HG03520 (cell line): Measurements from ENCODE around the gene CDS1.
"Not testable (repeated sequence)": the region's sequence is repeated elsewhere in the genome, so short reads cannot be mapped to it uniquely, and the experiment has no call there.

Experiments
- ATAC-seq: cut with Tn5 transposase; IDR thresholded peaks from one replicate; pipeline ENCODE4 v1.9.1; 2021; ENCODE audit warnings: mild to moderate bottlenecking, moderate library complexity; ENCODE audit not compliant: unreplicated experiment

CDS1 gene

DNA sequence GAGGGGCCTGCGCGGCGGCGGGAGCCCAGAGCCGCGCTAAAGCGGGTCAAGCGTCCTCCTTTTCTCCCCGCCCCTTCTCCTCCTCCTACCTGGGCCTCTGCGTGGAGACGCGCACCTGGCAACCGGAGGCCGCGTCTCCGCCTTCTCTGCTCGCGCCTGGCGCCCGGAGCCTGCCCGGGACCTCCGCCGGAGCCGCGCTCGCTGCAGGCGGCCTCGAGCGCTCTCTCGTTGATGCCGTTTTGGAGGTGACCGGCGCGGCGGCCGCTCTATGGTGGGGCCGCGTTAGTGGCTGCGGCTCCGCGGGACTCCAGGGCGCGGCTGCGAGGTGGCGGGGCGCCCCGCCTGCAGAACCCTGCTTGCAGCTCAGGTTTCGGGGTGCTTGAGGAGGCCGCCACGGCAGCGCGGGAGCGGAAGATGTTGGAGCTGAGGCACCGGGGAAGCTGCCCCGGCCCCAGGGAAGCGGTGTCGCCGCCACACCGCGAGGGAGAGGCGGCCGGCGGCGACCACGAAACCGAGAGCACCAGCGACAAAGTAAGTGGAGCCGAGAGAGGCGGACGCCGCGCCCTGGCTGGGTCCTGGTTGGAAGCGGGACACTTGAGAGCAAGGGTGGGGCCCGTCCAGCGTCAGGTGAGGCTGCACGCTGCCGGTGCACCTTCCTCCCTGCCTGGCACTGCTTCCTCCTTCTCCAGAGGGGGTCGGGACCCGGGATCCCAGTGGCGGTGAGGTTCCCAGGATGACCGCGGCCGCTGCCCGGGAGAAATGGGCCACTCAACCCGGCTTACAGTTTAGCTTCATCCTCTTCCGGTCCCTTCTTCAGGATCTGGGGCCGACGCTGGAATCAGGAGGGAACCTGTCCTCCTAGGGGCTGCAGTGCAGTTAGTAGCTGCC is at the start of gene CDS1:
Gene CDS1, plus strand, starts transcription at position 140 of the 888 bp plus-strand sequence. Its CDS starts 275 bp downstream, at position 415.
- peak; percentile 42 for ATAC-seq

DNA sequence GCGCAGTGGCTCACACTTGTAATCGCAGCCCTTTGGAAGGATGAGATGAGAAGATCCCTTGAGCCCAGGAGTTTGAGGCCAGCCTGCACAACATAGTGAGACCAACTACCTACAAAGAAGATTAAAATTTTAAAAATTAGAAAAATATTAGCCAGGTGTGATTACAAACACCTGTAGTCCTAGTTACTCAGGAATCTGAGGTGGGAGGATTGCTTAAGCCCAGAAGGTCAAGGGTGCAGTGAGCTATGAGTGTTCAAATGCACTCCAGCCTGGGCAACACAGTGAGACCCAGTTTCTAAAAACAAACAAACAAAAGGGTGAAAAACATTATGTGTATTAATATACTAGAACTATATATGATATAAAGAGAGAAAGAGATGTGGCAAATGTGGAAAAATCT is 47.0 kb upstream of the CDS1 start:
- ATAC-seq: no peak

- no peak for ATAC-seq
Observed at GRCh38 chr4:84545093-84545492, 37.8 kb upstream of the CDS1 start.

GRCh38 chr4:84547211-84547610 is 35.7 kb upstream of the CDS1 start:
- no peak for ATAC-seq

DNA sequence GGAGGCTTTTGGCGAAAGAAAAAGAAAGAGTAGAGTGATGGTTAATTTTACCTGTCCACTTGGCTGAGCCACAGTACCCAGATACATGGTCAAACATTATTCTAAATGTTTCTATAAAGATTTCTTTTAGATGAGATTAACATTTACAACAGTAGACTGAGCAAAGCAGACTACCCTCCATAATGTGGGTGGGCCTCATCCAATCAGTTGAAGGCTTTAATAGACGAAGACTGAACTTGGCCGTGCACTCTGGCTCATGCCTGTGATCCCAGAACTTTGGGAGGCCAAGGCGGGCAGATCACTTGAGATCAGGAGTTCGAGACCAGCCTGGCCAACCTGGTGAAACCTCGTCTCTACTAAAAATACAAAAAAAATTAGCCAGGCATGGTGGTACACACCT is 33.7 kb upstream of the CDS1 start:
- not testable (repeated sequence) for ATAC-seq

DNA sequence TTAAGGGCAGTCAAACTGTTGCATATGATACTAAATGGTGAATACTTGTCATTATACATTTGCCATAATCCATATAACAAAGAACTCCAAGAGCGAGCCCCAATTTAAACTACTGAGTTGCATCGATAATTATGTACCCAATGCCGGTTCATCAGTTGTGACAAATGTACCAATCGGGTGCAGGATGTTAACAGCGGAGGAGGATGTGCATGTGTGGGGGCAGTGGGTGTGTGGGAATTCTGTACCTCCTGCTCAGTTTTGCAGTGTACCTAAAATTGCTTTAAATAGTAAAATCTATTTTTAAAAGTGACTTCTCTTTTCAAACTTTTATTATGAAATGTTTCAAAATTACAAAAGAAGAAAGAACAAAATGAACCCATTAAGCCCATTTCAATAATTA is 20.8 kb upstream of the CDS1 start:
- no peak for ATAC-seq

DNA sequence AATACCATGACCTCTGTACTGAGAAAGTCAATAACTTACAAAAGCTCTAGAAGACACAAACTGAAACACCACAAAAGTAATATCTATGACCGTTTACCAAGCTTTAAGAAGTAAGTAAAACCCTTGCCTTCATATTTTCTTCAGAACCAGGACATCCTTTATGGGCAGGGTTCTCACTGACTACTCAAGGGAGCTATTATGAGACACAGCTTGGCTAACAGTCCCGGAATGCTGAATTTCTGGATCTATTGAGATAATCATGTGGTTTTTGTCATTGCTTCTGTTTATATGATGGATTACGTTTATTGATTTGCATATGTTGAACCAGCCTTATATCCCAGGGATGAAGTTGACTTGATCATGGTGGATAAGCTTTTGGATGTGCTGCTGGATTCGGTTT is 19.9 kb upstream of the CDS1 start:
- ATAC-seq: no peak

DNA sequence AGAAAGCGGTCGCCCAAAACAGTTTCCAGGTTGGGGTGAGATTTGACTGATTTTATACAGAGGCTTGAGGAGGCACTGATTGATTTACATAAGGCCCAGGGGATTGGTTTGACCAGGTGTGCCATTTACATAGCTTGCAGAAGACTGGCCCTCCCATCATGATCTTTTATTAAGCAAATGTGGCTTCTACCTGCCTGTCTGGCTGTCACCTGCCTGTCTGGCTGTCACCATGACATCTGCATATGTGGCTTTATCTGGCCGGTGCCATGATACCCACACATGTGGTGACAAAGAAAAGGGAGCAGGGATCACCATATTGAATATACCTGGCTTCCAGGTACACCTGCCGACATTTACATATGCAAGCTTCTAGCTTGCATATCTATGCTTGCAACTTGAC is 17.0 kb upstream of the CDS1 start:
- ATAC-seq: no peak

DNA sequence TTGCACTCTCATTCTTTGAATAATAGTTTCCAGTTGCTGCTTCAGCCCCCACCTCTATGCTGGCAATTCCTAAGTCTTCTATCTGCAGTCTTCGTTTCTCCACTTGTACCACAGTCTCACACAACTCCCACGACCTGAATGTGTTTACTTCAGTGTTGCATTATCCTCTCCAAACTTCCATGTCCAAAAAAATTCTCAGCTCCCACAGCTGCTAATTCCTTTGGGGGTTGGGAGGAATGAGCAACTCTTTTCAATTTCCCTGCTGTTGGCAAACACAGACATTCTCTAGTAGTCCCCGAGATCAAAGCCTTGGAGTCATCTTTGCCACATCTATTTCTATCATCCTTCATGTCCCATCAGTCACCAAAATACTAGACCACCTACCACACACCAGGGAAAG is 14.4 kb upstream of the CDS1 start:
- no peak for ATAC-seq

DNA sequence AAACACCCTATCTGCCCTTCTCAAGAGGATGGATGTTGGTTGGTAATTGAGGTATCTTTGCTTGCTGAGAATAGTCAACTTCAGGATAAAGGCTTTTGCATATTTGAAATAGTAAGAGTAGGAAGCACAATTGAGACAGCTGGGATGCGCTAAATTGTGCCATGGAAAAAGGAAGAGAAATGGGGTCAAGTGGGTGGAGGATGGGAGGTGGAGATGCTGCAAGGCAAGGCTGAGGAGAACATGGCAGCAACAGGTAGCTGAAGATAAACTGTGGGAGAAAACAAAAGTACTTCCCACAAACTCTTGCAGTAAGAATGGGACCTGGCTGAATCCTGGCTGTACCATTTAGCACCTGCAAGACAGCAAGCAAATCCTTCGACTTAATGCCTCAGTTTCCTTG is 13.9 kb upstream of the CDS1 start:
- ATAC-seq: no peak

DNA sequence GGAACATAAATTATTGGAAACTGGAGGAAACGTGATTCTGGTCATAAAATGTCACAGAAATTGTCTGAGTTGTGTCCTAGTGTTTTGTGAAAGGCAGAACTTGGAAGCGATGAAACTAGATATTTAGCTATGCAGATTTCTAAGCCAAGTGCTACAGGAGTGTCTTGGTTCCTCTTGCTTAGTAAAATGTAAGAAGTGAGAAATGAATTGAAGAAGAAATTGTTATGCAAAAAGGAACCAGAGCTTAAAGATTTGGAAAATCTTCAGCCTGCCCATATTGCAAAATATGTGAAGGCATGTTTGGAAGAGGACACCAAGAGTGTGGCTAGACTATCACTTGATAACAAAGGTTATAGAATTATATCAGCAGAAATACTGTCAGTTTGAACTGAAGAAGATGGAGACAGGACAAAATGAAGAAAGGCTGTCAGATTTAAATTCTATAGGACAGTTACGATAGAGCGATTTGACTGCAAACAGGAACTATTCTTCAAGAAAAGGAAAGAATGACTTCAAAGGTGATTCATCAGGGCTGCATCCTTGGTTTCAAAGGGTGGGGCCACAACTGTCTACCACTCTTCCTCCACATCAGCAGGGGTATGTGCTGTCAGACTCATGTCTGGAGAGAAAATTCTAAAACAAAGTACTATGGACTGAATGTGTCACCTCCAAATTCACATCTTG is 9.4 kb upstream of the CDS1 start:
- no peak for ATAC-seq

- ATAC-seq: no peak
Observed at GRCh38 chr4:84574069-84574720, 8.7 kb upstream of the CDS1 start.

- ATAC-seq: no peak
Observed at GRCh38 chr4:84578540-84579402, 4.2 kb upstream of the CDS1 start.

GRCh38 chr4:84579403-84579776 is 3.5 kb upstream of the CDS1 start:
- ATAC-seq: no peak

GRCh38 chr4:84582302-84582987 is 482 bp upstream of the CDS1 start:
- ATAC-seq: peak; percentile 73

DNA sequence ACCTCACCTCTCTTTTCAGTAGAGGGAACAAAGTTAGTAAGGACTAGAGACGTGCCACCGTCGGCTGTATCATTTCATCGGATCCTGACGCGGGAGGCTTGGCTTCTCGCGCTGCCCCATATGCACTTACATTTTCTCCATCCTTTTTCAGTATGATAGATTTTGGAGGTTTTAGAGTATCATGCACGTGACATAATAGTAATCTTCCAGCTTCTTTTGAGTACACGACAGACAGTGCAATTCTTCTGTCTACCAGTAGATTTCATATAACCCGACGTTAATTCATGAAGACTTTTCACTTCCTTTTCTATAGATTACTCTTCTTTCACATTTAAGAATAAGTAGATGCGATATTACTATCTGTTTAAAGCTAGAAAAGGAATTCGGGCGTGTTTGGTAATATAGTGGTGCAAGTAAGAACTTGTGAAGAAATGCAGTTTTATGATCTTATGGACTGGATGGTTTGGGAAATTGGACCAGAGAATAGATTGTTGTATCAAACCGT is 1.0 kb downstream of the CDS1 start:
- ATAC-seq: peak; percentile 28

GRCh38 chr4:84585251-84585650 is 2.3 kb downstream of the CDS1 start:
- no peak for ATAC-seq

DNA sequence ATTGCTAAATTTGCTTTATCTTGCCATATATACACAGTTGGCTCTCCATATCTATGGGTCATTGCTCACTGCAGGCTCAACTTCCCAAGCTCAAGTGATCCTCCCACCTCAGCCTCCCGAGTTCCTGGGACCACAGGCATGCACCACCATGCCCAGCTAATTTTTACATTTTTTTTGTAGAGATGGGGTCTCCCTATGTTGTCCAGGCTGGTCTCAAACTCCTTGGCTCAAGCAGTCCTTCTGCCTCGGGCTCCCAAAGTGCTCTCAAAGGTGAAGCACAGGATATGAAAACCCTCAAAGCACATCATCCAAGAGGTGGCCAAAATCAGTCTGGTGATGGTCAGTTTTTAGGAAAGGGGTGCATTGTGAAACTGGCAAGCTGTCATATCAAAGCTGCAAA is 11.8 kb downstream of the CDS1 start:
- no peak for ATAC-seq

DNA sequence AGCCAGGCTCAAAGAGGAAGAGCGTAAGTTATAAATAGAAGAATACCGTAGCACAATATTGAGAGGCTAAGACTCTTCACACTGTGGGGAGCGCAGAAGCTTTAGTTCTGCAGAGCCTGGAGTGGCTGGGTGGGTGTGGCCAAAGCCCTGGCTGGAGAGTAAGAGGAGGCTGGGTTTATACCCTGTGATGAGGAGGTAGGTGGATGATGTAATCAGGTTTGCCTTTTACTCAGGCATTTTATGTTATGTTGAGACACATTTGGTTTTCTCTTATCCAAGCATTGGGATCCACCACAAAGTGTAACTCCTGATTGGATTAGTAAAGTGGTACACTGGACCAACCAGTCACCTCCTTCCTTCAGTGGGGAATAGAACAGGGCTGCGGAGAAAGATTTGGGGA is 13.9 kb downstream of the CDS1 start:
- no peak for ATAC-seq

- ATAC-seq: no peak
Observed at GRCh38 chr4:84597450-84597849, 14.5 kb downstream of the CDS1 start.
